Caco-2 (cell line): ENCODE data around the gene DRC7. TPM values are rescaled to one million over a fixed set of nuclear protein-coding genes. Genes with fewer than 3 reads are reported as not detected.

Experiments used
- BruUV-seq: library from RNA; stranded (reverse); fragments of 400-500 nt; replicated peaks from 2 replicates; lab custom pipeline; 2021; lab: Mats Ljungman, UMichigan
- CTCF ChIA-PET: fragments of 300-600 bp; sonication (Branson Sonifier 250); formaldehyde crosslinking; loops from one replicate; lab custom pipeline; 2022; ENCODE audit warnings: antibody characterized with exemption; lab: Charles Lee
- POLR2A ChIA-PET: fragments of 300-600 bp; sonication (Branson Sonifier 250); formaldehyde crosslinking; loops from one replicate; lab custom pipeline; 2022; ENCODE audit warnings: antibody characterized with exemption; lab: Charles Lee
- DNase-seq, 2 experiments: peaks; one replicate each; pipeline versions ENCODE4 v3.0.0 to v3.0.0-alpha.2; 2020 to 2022
- H3K27me3 ChIP-seq: replicated peaks from 2 replicates; pipeline ENCODE4 v1.6.0; 2011; ENCODE audit warnings: low read length; ENCODE audit not compliant: control insufficient read depth, insufficient read depth
- H3K36me3 ChIP-seq: 2 replicates; pipeline ENCODE4 v1.5.1; 2011; ENCODE audit warnings: low read length; ENCODE audit not compliant: control insufficient read depth, insufficient read depth
- H3K4me1 ChIP-seq: fragments of 250-450 bp; sonication (Bioruptor Pico); 2 replicates; pipeline ENCODE4 v1.5.1; 2020; ENCODE audit warnings: mild to moderate bottlenecking
- H3K4me3 ChIP-seq: 2 replicates; pipeline ENCODE4 v1.5.1; 2011; ENCODE audit warnings: low read depth, mild to moderate bottlenecking, control low read depth, low read length
- H3K9me3 ChIP-seq: fragments of 250-450 bp; sonication (Bioruptor Pico); 2 replicates; pipeline ENCODE4 v1.5.1; 2020; ENCODE audit warnings: mild to moderate bottlenecking, moderate library complexity
- H3K27ac Mint-ChIP-seq: one replicate; pipeline ENCODE4 v1.8.0; 2022; ENCODE audit warnings: mixed read lengths; ENCODE audit not compliant: unreplicated experiment
- H3K27me3 Mint-ChIP-seq: one replicate; pipeline ENCODE4 v1.8.0; 2022; ENCODE audit warnings: mixed read lengths; ENCODE audit not compliant: insufficient read depth, unreplicated experiment
- H3K36me3 Mint-ChIP-seq: one replicate; pipeline ENCODE4 v1.8.0; 2022; ENCODE audit warnings: mild to moderate bottlenecking, mixed read lengths; ENCODE audit not compliant: insufficient read depth, unreplicated experiment
- H3K4me1 Mint-ChIP-seq: one replicate; pipeline ENCODE4 v1.8.0; 2022; ENCODE audit warnings: low read depth, mixed read lengths; ENCODE audit not compliant: unreplicated experiment
- H3K4me3 Mint-ChIP-seq: one replicate; pipeline ENCODE4 v1.8.0; 2022; ENCODE audit warnings: mild to moderate bottlenecking, moderate library complexity, mixed read lengths; ENCODE audit not compliant: unreplicated experiment
- H3K9me3 Mint-ChIP-seq: one replicate; pipeline ENCODE4 v1.8.0; 2022; ENCODE audit warnings: mixed read lengths; ENCODE audit not compliant: unreplicated experiment
- CTCF ChIP-seq, 2 experiments: fragments of 200-600 bp in 1 of 2; IDR thresholded peaks; 1 replicate in 1 of 2; 2 replicates in 1 of 2; pipeline versions ENCODE4 v1.5.1 to v1.8.0; 2011 to 2022; ENCODE audit warnings: antibody characterized with exemption in 1 of 2, control low read depth in 1 of 2, inconsistent platforms in 1 of 2, low read depth in 1 of 2, low read length in 1 of 2, mild to moderate bottlenecking in 1 of 2, moderate library complexity in 1 of 2; ENCODE audit not compliant: insufficient read depth in 1 of 2, severe bottlenecking in 1 of 2, unreplicated experiment in 1 of 2
- intact Hi-C: fragments of 100-400 bp; cut with micrococcal nuclease; formaldehyde crosslinking; loops from one replicate; pipeline ENCODE4 v1.10.0; 2022; ENCODE audit not compliant: unreplicated experiment
- total RNA-seq: library from RNA; stranded (reverse); gene quantifications from 2 replicates; pipeline ENCODE4 v1.2.3, GENCODE V29; 2022

DRC7 gene
- total RNA-seq, 1 experiment from 2014 or later: 1.1 TPM

DNA sequence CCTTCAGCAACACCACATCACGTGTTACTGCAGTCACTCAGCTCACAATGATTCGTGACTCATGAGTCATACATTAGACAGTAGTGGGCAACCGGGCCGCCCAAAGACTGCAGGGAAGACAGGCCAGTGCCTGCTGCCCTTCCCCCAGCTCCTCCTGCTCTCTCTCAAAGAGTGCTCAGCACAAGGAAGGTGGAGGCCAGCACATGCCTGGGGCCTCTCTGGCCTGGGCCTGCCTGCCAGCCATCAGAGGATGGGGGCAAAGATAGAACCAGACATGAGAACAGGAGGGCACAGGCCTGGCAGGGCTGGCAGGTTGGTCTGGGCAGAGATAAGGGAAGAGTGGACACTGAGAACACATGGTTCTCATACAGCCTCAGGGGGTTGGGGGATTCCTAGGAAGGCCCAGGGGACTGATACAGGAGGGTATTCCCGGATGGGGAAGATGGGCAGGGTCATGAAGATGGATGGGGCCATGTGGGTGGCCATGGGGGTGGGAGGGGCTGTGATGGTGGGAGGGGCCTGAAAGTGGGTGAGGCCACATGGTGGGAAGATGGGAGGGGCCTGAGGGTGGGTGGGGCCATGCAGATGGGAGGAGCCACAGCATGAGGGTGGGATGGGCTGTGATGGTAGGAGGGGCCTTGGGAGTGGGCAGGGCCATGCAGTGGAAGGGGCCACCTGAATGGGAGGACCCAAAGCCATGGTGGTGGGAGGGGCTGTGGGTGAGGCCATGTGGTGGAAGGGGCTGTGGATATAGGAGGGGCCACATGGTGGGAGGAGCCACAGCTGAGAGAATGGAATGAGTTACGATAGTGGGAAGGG, 69.9 kb downstream of the DRC7 start:
- peak; percentile 75 to 88 for DNase-seq
- Histone ChIP-seq H3K9me3 (no peaks in the 10 kb centered on the region), H3K4me3 (no peak overlapping the region), H3K36me3 (peaks cover 1% of the 10 kb centered on the region), H3K27me3 (no peaks in the 10 kb centered on the region), H3K4me1 (peaks cover 10% of the 10 kb centered on the region)
- no peak overlapping the region for H3K4me3 Mint-ChIP-seq
- peak overlapping the region; percentile 56 for H3K27ac Mint-ChIP-seq
- ChIA-PET POLR2A (no interaction called here), CTCF (interaction anchor here (0.7 kb wide), 1 partner anchor 268 kb away, joined by 4 read pairs; no protein-coding TSS in a partner anchor)
- intact Hi-C loops: no loop called here
- peaks cover 9% of the 10 kb centered on the region for H3K4me1 Mint-ChIP-seq
- H3K36me3 Mint-ChIP-seq: peaks cover 79% of the 10 kb centered on the region
- no peaks in the 10 kb centered on the region for H3K9me3 Mint-ChIP-seq
- no TSS peak for BruUV-seq
- no peak for TF ChIP-seq CTCF (IDR thresholded peaks at IDR 0.05; ENCODE audit: insufficient read depth in 1 of 2, low read depth in 1 of 2, low read length in 1 of 2, severe bottlenecking in 1 of 2, unreplicated experiment in 1 of 2)
- H3K27me3 Mint-ChIP-seq: no peaks in the 10 kb centered on the region

DNA sequence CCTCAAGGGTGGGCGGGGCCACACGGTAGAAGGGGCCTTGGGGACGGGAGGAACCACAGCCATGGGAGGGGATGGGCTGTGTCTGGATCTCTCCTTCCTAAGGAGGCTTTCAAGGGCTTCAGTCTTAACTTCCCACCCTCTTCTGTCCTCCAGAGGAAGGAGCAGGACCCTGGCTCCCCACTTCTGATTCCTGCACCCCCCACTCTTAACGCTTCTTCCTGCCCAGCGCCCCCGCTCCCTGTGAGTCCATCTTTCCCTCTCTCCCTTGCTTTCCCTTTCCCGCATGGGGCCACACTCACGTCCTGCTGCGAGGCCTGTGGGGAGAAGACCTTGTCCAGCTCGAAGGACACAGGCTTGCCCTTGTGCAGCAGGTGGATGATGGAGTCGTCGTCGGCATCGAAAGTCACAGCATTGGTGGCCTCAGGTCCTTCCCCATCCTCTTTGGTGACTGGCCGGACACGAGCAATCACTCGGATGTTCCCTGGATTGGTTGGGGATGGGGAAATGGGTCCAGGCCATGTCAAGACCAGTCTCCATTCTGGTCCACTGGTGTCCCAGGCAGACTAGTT, 70.6 kb downstream of the DRC7 start:
- no peak overlapping the region for H3K4me3 ChIP-seq
- no peak overlapping the region for H3K4me3 Mint-ChIP-seq
- TF ChIP-seq CTCF (IDR thresholded peaks at IDR 0.05; ENCODE audit: insufficient read depth in 1 of 2, low read depth in 1 of 2, low read length in 1 of 2, severe bottlenecking in 1 of 2, unreplicated experiment in 1 of 2): no peak
- peaks cover 3% of the 10 kb centered on the region for H3K36me3 ChIP-seq
- H3K36me3 Mint-ChIP-seq: peaks cover 77% of the 10 kb centered on the region
- H3K9me3 ChIP-seq: no peaks in the 10 kb centered on the region
- POLR2A ChIA-PET: no interaction called here
- no peak overlapping the region for H3K27ac Mint-ChIP-seq
- H3K27me3 Mint-ChIP-seq: no peaks in the 10 kb centered on the region
- H3K4me1 Mint-ChIP-seq: peaks cover 2% of the 10 kb centered on the region
- no peaks in the 10 kb centered on the region for H3K9me3 Mint-ChIP-seq
- H3K4me1 ChIP-seq: peaks cover 3% of the 10 kb centered on the region
- DNase-seq: no peak
- H3K27me3 ChIP-seq: no peaks in the 10 kb centered on the region
- BruUV-seq: no TSS peak
- CTCF ChIA-PET: interaction anchor here (0.7 kb wide), 1 partner anchor 268 kb away, joined by 4 read pairs; no protein-coding TSS in a partner anchor
- intact Hi-C loops: no loop called here

GRCh38 chr16:57766714-57767348, 72.2 kb downstream of the DRC7 start:
- ChIA-PET POLR2A (no interaction called here), CTCF (no interaction called here)
- H3K27me3 ChIP-seq: no peaks in the 10 kb centered on the region
- Mint-ChIP-seq H3K4me1 (no peaks in the 10 kb centered on the region), H3K27ac (no peak overlapping the region), H3K27me3 (no peaks in the 10 kb centered on the region), H3K4me3 (no peak overlapping the region), H3K36me3 (peaks cover 75% of the 10 kb centered on the region), H3K9me3 (no peaks in the 10 kb centered on the region)
- DNase-seq: no peak
- no peaks in the 10 kb centered on the region for H3K4me1 ChIP-seq
- intact Hi-C loops: no loop called here
- no TSS peak for BruUV-seq
- H3K4me3 ChIP-seq: no peak overlapping the region
- H3K9me3 ChIP-seq: no peaks in the 10 kb centered on the region
- peaks cover 3% of the 10 kb centered on the region for H3K36me3 ChIP-seq
- TF ChIP-seq CTCF (IDR thresholded peaks at IDR 0.05; ENCODE audit: insufficient read depth in 1 of 2, low read depth in 1 of 2, low read length in 1 of 2, severe bottlenecking in 1 of 2, unreplicated experiment in 1 of 2): no peak
